A549 (cell line): Measurements from ENCODE around the gene PUS7.

Experiments
- CHD2 ChIP-seq: fragments of 150-350 bp; IDR thresholded peaks from 2 replicates; pipeline ENCODE4 v1.6.1; 2014; ENCODE audit warnings: low read length; ENCODE audit not compliant: partially characterized antibody
- EP300 ChIP-seq, 2 experiments: fragments of >200 bp; sonication (Bioruptor Twin); formaldehyde crosslinking; IDR thresholded peaks; 2 replicates in 1 of 2; 3 replicates in 1 of 2; pipeline ENCODE4 v1.6.1; 2016 to 2017
- KDM1A ChIP-seq: fragments of 200-600 bp; sonication (generic); IDR thresholded peaks from 2 replicates; pipeline ENCODE4 v1.6.1; 2016; ENCODE audit warnings: low read depth, mild to moderate bottlenecking
- MAZ ChIP-seq: fragments of 150-350 bp; IDR thresholded peaks from 2 replicates; pipeline ENCODE4 v1.6.1; 2014; ENCODE audit warnings: antibody characterized with exemption, low read depth, low read length, borderline replicate concordance
- PHF8 ChIP-seq: fragments of 200-600 bp; sonication (generic); IDR thresholded peaks from 2 replicates; pipeline ENCODE4 v1.6.1; 2016; ENCODE audit warnings: low read depth, mild to moderate bottlenecking, antibody characterized with exemption, moderate library complexity, borderline replicate concordance
- POLR2A ChIP-seq: IDR thresholded peaks from 2 replicates; pipeline ENCODE4 v1.6.1; 2012; ENCODE audit warnings: mild to moderate bottlenecking, low read length
- RAD21 ChIP-seq, 2 experiments: fragments of >200 bp in 1 of 2; sonication (Bioruptor Twin) in 1 of 2; formaldehyde crosslinking in 1 of 2; IDR thresholded peaks in 1 of 2; conservative IDR thresholded peaks in 1 of 2; 2 replicates in 1 of 2; 3 replicates in 1 of 2; pipeline ENCODE4 v1.6.1; 2012 to 2018; ENCODE audit warnings: inconsistent platforms in 1 of 2
- RCOR1 ChIP-seq: fragments of 150-350 bp; IDR thresholded peaks from 2 replicates; pipeline ENCODE4 v1.6.1; 2014; ENCODE audit warnings: antibody characterized with exemption, low read length, low read depth
- TP53 ChIP-seq: fragments of 250-450 bp; sonication (Bioruptor Pico); IDR thresholded peaks from 2 replicates; pipeline ENCODE4 v1.5.0; 2021; ENCODE audit warnings: mild to moderate bottlenecking, moderate library complexity
- TF ChIP-seq, protein P1 (sequence below): fragments of 150-350 bp; IDR thresholded peaks from 2 replicates; pipeline ENCODE4 v1.6.1; 2014; ENCODE audit warnings: low read depth, mild to moderate bottlenecking, low read length
- TF ChIP-seq, protein P2 (sequence below): fragments of 200-600 bp; sonication (generic); IDR thresholded peaks from 2 replicates; pipeline ENCODE4 v1.6.1; 2016; ENCODE audit warnings: antibody characterized with exemption, mild to moderate bottlenecking, moderate library complexity
- TF ChIP-seq, protein P3 (sequence below): fragments of >200 bp; sonication (Bioruptor Twin); formaldehyde crosslinking; IDR thresholded peaks from 3 replicates; pipeline ENCODE4 v1.5.1; 2016

DNA sequence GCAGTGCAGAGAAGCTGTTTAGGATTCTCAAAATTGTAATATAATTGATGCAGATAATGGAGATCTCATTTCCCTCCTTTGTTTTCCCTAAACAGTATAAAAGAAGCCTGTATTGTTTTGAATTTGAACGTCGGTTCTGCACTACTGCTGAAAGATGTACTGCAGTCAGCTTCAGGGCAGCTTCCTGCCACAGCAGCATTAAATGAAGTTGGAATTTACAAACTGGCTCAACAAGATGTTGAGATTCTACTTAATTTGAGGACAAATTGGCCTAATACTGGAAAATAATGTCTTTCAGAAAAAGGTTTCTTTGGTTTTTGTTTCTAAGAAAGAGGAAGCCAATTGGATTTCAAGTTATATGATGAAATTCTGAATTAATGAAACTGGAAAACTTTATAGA is 45.0 kb upstream of the PUS7 start:
- TF ChIP-seq RAD21 (conservative IDR thresholded peaks at IDR 0.05 in 1 of 2, IDR thresholded peaks at IDR 0.05 in 1 of 2): no peak
- no peak for TF ChIP-seq CHD2
- no peak for TF ChIP-seq KDM1A
- no peak for TF ChIP-seq POLR2A
- TF ChIP-seq, protein P1, sequence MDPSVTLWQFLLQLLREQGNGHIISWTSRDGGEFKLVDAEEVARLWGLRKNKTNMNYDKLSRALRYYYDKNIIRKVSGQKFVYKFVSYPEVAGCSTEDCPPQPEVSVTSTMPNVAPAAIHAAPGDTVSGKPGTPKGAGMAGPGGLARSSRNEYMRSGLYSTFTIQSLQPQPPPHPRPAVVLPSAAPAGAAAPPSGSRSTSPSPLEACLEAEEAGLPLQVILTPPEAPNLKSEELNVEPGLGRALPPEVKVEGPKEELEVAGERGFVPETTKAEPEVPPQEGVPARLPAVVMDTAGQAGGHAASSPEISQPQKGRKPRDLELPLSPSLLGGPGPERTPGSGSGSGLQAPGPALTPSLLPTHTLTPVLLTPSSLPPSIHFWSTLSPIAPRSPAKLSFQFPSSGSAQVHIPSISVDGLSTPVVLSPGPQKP: no peak
- TF ChIP-seq EP300 (IDR thresholded peaks at IDR 0.05): no peak
- TF ChIP-seq MAZ: no peak
- TF ChIP-seq, protein P2, sequence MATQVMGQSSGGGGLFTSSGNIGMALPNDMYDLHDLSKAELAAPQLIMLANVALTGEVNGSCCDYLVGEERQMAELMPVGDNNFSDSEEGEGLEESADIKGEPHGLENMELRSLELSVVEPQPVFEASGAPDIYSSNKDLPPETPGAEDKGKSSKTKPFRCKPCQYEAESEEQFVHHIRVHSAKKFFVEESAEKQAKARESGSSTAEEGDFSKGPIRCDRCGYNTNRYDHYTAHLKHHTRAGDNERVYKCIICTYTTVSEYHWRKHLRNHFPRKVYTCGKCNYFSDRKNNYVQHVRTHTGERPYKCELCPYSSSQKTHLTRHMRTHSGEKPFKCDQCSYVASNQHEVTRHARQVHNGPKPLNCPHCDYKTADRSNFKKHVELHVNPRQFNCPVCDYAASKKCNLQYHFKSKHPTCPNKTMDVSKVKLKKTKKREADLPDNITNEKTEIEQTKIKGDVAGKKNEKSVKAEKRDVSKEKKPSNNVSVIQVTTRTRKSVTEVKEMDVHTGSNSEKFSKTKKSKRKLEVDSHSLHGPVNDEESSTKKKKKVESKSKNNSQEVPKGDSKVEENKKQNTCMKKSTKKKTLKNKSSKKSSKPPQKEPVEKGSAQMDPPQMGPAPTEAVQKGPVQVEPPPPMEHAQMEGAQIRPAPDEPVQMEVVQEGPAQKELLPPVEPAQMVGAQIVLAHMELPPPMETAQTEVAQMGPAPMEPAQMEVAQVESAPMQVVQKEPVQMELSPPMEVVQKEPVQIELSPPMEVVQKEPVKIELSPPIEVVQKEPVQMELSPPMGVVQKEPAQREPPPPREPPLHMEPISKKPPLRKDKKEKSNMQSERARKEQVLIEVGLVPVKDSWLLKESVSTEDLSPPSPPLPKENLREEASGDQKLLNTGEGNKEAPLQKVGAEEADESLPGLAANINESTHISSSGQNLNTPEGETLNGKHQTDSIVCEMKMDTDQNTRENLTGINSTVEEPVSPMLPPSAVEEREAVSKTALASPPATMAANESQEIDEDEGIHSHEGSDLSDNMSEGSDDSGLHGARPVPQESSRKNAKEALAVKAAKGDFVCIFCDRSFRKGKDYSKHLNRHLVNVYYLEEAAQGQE: no peak
- TF ChIP-seq, protein P3, sequence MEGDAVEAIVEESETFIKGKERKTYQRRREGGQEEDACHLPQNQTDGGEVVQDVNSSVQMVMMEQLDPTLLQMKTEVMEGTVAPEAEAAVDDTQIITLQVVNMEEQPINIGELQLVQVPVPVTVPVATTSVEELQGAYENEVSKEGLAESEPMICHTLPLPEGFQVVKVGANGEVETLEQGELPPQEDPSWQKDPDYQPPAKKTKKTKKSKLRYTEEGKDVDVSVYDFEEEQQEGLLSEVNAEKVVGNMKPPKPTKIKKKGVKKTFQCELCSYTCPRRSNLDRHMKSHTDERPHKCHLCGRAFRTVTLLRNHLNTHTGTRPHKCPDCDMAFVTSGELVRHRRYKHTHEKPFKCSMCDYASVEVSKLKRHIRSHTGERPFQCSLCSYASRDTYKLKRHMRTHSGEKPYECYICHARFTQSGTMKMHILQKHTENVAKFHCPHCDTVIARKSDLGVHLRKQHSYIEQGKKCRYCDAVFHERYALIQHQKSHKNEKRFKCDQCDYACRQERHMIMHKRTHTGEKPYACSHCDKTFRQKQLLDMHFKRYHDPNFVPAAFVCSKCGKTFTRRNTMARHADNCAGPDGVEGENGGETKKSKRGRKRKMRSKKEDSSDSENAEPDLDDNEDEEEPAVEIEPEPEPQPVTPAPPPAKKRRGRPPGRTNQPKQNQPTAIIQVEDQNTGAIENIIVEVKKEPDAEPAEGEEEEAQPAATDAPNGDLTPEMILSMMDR: no peak
- TF ChIP-seq RCOR1: no peak
- TF ChIP-seq TP53 (CRISPR knock-in tag): no peak
- no peak for TF ChIP-seq PHF8
